ENCODE data around the gene COBLL1. TPM values are rescaled to one million over a fixed set of nuclear protein-coding genes. Genes with fewer than 3 reads are reported as not detected.

COBLL1 gene
- total RNA-seq, 2 experiments from 2014 or later, result 0.17 to 0.50 TPM

DNA sequence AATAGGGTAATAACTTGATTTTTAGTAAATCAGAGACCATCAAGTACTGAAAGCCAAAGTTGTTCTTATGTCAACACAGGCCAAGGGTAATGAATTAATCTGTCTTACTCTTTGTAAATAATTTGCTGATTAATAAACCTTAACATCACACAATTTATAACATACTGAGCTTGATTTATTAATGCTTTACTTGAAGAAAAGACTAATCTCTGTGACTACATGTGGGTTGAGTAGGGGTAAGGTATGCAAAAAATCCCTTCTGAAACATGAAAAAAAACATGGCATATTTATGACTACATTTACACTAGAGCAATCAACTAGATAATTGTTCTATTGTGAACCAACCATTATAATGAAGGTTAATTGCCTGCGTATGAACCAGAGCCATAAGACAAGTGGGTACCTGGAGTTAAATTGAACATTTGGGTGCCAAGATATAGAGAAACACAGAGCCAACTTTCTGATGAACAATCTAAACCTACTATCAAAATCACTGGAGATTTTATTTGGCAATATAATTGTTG, 152.7 kb downstream of the COBLL1 start:
- no peaks in the 10 kb centered on the region for H3K27me3 Mint-ChIP-seq
- DNase-seq (no peak), ATAC-seq (ENCODE audit: low read depth) (no peak)
- H3K4me1 Mint-ChIP-seq, result no peaks in the 10 kb centered on the region
- no peaks in the 10 kb centered on the region for H3K36me3 Mint-ChIP-seq
- H3K9me3 Mint-ChIP-seq, result no peaks in the 10 kb centered on the region
- POLR2A ChIA-PET, result no interaction called here
- H3K27ac Mint-ChIP-seq, result no peak overlapping the region
- no peak overlapping the region for H3K4me3 Mint-ChIP-seq

DNA sequence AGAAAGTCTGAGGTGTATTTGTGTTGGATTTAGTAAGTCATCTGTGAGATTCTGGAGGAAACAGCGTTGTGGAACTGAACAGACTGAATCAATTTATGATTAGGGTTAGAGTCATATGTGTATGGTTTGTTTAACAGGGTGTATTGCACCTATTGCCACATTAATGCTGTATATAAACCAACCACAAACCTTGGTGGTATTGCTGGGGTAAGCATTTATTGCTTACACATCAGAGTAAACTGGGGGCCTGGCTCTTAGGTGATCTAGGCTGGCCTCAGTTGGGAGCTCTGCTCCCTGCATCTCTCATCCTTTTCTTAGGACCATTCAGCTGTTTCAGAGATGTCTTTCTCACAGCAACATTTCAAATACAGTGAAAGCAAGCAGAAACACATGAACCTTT, 160.6 kb downstream of the COBLL1 start:
- H3K4me3 Mint-ChIP-seq, result no peak overlapping the region
- H3K27me3 Mint-ChIP-seq, result no peaks in the 10 kb centered on the region
- H3K36me3 Mint-ChIP-seq, result no peaks in the 10 kb centered on the region
- ATAC-seq (ENCODE audit: low read depth) (no peak), DNase-seq (no peak)
- H3K27ac Mint-ChIP-seq, result no peak overlapping the region
- H3K9me3 Mint-ChIP-seq, result peaks cover 2% of the 10 kb centered on the region
- POLR2A ChIA-PET, result no interaction called here
- no peaks in the 10 kb centered on the region for H3K4me1 Mint-ChIP-seq

DNA sequence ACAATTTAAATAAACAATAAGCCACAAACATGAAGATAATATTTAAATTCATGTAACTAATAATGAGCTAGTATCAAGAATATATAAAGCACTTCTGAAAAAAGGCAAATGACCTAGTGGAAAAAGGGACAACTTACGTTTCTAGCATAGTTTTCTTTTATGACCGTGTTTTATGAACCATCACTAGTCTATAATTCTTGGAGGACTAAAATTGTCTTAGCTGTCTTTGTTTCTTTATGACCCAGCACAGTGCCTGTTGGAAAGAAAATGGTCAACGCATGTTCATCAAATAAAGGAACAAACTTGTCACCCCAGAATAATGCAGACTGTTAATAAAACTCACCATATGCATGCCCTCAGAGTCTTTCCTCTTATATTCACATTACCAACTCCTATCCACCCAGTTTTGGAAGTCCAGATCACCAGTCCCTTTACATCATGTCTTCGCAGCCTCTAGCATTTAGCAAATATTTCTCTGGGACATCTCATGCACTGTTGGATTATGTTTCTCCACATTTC, 162.9 kb downstream of the COBLL1 start:
- H3K4me1 Mint-ChIP-seq, result no peaks in the 10 kb centered on the region
- no peak for DNase-seq
- no peak overlapping the region for H3K27ac Mint-ChIP-seq
- no peaks in the 10 kb centered on the region for H3K27me3 Mint-ChIP-seq
- H3K4me3 Mint-ChIP-seq, result no peak overlapping the region
- no peaks in the 10 kb centered on the region for H3K36me3 Mint-ChIP-seq
- H3K9me3 Mint-ChIP-seq, result peaks cover 2% of the 10 kb centered on the region
- POLR2A ChIA-PET, result no interaction called here
- ATAC-seq (ENCODE audit: low read depth), result no peak

DNA sequence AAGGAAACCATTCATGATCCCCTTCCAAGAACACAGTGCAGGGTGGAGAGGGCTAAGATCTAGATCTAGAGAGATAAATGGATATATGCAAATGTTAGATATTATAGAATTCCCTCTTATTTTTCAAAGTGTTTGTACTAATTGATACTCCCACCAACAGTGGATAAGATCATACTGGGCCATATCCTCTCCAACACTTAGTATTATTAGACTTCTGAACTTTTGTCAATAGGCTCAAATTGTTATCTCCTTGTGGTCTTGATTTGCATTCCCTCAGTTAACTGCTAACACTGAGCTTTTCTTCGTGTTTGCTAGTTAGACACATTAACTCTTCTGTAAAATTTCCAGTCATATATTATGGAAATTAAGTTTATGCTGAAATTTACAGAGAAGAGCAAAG, 163.9 kb downstream of the COBLL1 start:
- Mint-ChIP-seq H3K4me3 (no peak overlapping the region), H3K36me3 (no peaks in the 10 kb centered on the region), H3K27me3 (no peaks in the 10 kb centered on the region), H3K27ac (no peak overlapping the region), H3K4me1 (no peaks in the 10 kb centered on the region), H3K9me3 (peaks cover 2% of the 10 kb centered on the region)
- POLR2A ChIA-PET, result no interaction called here
- no peak for DNase-seq
- ATAC-seq (ENCODE audit: low read depth), result no peak

DNA sequence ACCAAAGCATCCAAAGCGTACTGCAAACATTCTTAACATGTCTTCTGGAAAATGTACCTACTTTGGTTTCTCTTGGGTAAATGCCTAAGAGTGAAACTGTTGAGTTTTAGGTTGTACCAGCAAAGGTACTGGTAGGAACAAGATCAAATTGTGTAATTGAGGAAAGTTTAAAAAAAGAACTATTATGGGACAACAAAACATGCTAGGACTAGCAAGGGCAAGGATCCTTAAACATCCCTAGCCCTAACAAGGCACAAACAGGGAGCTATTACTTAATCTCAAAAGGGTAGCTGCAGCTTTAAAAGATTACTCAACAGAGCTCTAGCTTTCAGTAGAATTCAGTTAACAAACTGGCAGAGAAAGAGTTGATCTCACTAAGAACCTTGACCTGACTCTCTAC, 164.4 kb downstream of the COBLL1 start:
- no peaks in the 10 kb centered on the region for H3K4me1 Mint-ChIP-seq
- ATAC-seq (ENCODE audit: low read depth) (no peak), DNase-seq (no peak)
- peaks cover 2% of the 10 kb centered on the region for H3K9me3 Mint-ChIP-seq
- no peaks in the 10 kb centered on the region for H3K36me3 Mint-ChIP-seq
- H3K27ac Mint-ChIP-seq, result no peak overlapping the region
- POLR2A ChIA-PET, result no interaction called here
- no peaks in the 10 kb centered on the region for H3K27me3 Mint-ChIP-seq
- no peak overlapping the region for H3K4me3 Mint-ChIP-seq

DNA sequence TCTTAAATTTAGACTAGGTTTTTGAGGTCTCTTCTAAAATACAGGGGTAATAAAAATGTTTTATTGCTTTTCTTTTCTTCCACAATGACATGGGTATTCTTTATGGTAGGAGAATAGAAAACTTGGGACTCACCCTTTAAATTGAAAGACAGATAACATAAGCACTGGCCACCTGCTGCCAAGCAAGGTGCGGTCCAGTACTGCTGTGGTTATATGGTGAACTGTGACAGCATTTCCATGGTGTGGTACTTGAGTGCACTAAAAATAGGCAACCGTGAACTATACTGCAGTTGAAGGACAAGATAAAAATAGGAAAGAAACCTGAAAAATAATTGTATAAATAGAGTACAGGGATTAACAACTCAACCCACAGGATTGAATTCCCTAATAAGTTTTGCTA, 165.9 kb downstream of the COBLL1 start:
- no peaks in the 10 kb centered on the region for H3K27me3 Mint-ChIP-seq
- no peak overlapping the region for H3K4me3 Mint-ChIP-seq
- no peak for ATAC-seq (ENCODE audit: low read depth)
- H3K9me3 Mint-ChIP-seq, result peaks cover 2% of the 10 kb centered on the region
- H3K4me1 Mint-ChIP-seq, result no peaks in the 10 kb centered on the region
- POLR2A ChIA-PET, result no interaction called here
- no peaks in the 10 kb centered on the region for H3K36me3 Mint-ChIP-seq
- no peak overlapping the region for H3K27ac Mint-ChIP-seq
- DNase-seq, result no peak

DNA sequence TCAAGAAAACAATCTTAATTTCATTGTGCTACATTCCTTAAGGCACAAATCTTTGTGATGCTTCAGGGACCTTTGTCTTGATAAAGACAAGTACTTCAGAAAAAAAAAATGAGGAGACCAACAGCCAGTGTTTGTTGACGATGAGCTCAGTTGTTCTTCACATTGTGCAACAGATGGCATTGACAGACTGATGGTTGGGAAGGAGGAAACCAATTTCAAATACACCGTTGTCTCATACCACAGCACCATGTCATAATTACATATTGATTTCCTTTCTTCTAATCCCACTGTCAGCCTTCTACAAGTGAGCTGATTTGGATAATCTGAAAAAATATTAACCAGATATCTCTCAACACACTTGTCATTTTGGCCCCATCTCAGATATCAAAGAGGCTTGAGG, 166.6 kb downstream of the COBLL1 start:
- DNase-seq (no peak), ATAC-seq (ENCODE audit: low read depth) (no peak)
- no peaks in the 10 kb centered on the region for H3K36me3 Mint-ChIP-seq
- no peak overlapping the region for H3K4me3 Mint-ChIP-seq
- no peaks in the 10 kb centered on the region for H3K4me1 Mint-ChIP-seq
- POLR2A ChIA-PET, result no interaction called here
- H3K27me3 Mint-ChIP-seq, result no peaks in the 10 kb centered on the region
- H3K27ac Mint-ChIP-seq, result no peak overlapping the region
- H3K9me3 Mint-ChIP-seq, result peaks cover 2% of the 10 kb centered on the region

DNA sequence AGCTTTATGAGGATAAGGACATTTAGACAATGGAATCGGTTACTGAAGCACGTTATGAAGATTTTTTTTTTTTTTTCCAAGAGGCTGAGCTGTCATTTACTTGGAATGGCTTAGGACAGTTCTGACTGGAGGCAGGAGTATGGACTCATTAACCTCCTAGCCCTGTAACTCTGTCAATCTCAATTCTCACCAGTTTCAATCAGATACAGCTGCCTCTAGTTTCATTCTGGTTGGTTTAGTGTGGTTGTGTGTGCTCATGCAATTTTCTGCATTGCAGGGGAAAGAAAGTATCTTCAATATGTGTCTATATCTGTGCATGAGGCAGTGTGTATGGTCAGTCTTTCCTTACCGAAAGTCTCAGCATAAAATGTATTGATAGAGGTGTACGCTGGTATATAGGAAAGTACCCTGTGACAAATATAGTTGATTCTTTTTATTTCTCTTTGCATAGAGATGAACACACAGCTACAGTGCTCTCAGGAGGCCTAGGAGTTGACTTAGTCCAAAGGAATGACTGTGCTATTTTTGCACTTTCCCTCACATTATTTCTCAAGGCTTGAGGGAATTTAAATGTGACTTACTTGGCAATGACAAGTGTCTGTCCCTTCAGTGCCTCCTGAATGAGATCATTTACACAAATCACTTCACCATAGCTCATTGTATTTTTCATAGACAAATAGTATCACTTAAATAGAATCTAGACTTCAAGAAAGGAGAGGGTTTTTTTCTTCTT, 169.8 kb downstream of the COBLL1 start:
- no peaks in the 10 kb centered on the region for H3K27me3 Mint-ChIP-seq
- POLR2A ChIA-PET, result no interaction called here
- no peak overlapping the region for H3K4me3 Mint-ChIP-seq

DNA sequence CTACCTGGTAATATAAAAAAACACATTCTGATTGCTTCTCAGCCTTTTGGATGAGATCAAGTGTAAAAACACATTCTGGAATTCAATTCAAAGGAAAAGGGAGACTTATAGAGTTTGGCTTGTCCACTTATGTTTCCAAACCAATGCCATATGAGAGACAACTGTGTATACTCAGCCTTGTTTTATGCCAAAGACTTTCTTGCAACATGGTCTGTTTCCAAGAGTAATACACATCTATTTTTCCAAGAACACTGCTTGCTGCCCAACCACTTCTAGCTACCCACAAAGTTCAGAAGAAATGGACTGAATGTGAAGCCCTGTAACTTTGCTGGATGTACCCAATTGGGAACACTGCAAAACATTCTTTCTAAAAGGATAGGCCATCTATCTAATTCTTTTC, 172.3 kb downstream of the COBLL1 start:
- ATAC-seq (ENCODE audit: low read depth), result no peak
- POLR2A ChIA-PET, result no interaction called here

More for the DNA sequence above, 169.8 kb downstream of the COBLL1 start:
- ATAC-seq (ENCODE audit: low read depth) (no peak), DNase-seq (no peak)
- H3K4me1 Mint-ChIP-seq, result no peaks in the 10 kb centered on the region
- H3K36me3 Mint-ChIP-seq, result no peaks in the 10 kb centered on the region
- no peak overlapping the region for H3K27ac Mint-ChIP-seq
- H3K9me3 Mint-ChIP-seq, result no peaks in the 10 kb centered on the region

DNA sequence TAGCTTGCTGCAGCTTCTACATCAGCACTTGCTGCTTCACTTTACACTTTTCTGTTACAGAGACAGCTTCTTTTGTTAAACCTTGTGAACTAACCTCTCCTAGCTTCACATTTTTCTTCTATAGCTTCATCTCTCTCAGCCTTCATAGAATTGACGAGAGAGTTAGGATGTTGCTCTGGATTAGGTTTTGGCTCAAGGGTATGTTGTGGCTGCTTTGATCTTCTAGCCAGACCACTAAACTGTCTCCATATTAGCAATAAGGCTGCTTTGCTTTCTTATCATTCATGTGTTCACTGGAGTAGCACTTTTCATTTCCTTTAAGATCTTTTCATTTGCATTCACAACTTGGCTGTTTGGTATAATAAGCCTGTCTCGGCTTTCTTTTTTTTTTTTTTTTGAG, 174.1 kb downstream of the COBLL1 start:
- Mint-ChIP-seq H3K9me3 (no peaks in the 10 kb centered on the region), H3K4me1 (no peaks in the 10 kb centered on the region), H3K27me3 (no peaks in the 10 kb centered on the region), H3K4me3 (no peak overlapping the region), H3K27ac (no peak overlapping the region), H3K36me3 (no peaks in the 10 kb centered on the region)
- ATAC-seq (ENCODE audit: low read depth) (no peak), DNase-seq (no peak)
- POLR2A ChIA-PET, result no interaction called here

More for the DNA sequence above, 172.3 kb downstream of the COBLL1 start:
- Mint-ChIP-seq H3K36me3 (no peaks in the 10 kb centered on the region), H3K9me3 (no peaks in the 10 kb centered on the region), H3K27me3 (no peaks in the 10 kb centered on the region), H3K4me1 (no peaks in the 10 kb centered on the region), H3K27ac (no peak overlapping the region), H3K4me3 (no peak overlapping the region)
- no peak for DNase-seq

DNA sequence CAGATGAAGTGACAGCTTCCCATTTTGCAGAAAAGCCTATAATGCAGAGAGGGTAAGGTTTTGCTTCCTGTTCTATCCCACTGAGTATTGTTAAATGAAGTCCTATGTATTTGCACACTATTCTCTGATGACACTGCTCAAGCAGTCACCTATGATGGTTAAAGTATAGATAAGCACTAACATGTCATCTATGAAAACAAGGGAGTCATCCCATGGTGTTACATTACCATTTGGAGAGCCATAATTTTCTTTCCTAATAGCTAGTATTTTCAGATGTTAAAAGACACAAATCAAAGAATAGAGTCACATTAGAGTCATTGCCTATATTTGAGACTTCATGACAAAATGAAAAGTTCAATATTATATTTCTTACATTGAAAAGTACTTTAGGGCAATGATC, 177.6 kb downstream of the COBLL1 start:
- Mint-ChIP-seq H3K4me3 (no peak overlapping the region), H3K4me1 (no peaks in the 10 kb centered on the region), H3K27me3 (no peaks in the 10 kb centered on the region), H3K27ac (no peak overlapping the region), H3K36me3 (no peaks in the 10 kb centered on the region), H3K9me3 (no peaks in the 10 kb centered on the region)
- ATAC-seq (ENCODE audit: low read depth), result no peak
- POLR2A ChIA-PET, result interaction anchor here (0.6 kb wide), 1 partner anchor 50 kb away, joined by 8 read pairs; no protein-coding TSS in a partner anchor
- DNase-seq, result no peak

DNA sequence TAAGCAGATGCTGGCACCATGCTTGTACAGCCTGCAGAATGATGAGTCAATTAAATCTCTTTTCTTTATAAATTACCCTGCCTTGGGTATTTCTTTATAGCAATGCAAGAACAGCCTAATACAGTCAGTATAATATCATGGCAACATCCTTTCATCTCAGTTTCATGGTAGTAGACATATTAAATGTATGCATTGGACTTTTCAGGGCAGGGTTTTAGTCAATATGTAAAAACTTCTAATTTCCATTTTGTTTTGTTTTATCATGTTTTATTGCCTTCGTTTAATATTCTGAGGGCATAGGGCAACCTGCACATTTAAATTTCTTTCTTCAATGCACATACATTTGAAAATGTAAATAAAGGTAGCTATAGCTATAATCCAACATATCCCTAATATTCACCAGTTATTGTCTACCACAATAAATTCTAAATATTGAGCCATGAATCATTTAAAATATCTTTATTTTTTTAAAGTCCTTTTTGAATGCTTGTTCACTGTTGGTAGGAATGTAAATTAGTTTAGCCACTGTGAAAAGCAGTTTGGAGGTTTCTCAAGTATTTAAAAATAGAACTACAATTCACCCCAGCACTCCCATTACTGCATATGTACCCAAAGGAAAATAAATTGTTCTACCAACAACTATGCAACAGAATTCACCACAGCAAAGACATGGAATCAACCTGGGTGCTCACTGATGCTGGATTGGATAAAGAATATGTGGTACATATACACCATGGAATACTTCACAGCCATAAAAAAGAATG, 178.6 kb downstream of the COBLL1 start:
- POLR2A ChIA-PET, result no interaction called here
- Mint-ChIP-seq H3K9me3 (no peaks in the 10 kb centered on the region), H3K27ac (no peak overlapping the region), H3K4me1 (no peaks in the 10 kb centered on the region), H3K4me3 (no peak overlapping the region), H3K36me3 (no peaks in the 10 kb centered on the region), H3K27me3 (no peaks in the 10 kb centered on the region)
- DNase-seq (no peak), ATAC-seq (ENCODE audit: low read depth) (no peak)

DNA sequence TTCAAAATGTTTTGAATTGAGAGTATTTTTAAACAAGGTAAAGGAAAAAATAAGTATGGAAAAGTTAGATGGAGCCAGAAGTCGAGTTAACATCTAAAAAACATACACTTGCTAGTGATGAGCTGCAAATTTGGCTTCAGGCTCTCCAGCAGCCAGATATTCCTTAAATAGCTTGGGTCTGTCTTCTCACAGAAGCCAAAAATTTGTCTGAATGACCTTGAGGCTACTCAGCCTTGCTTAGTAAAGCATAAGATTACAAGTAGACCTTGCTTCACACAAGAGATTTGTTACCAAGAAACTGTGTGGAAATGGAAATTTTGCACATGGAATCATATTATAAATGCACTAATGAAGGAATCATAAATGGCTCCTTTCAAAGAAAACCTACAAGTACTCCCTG, 179.6 kb downstream of the COBLL1 start:
- no peaks in the 10 kb centered on the region for H3K9me3 Mint-ChIP-seq
- H3K4me3 Mint-ChIP-seq, result no peak overlapping the region
- no peaks in the 10 kb centered on the region for H3K27me3 Mint-ChIP-seq
- POLR2A ChIA-PET, result no interaction called here
- DNase-seq (no peak), ATAC-seq (ENCODE audit: low read depth) (no peak)
- no peaks in the 10 kb centered on the region for H3K36me3 Mint-ChIP-seq
- H3K27ac Mint-ChIP-seq, result no peak overlapping the region
- no peaks in the 10 kb centered on the region for H3K4me1 Mint-ChIP-seq

DNA sequence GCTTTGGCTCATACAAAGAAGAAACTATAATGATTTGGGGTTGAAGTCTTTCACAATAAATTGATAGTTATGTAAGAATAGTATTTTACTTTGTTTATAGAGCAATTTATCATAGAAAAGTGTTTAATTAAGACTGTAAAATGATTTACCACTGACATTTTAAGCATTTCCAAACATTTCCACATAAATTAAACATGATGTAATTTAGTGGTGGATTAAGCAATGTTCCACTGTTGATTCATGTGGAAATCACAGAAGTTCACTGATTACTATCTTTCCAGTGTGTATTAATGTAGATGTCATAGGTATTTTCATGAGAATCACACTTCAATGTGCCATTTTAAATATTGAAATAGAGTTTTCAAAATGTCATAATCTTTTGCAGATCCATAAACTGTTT, 180.3 kb downstream of the COBLL1 start:
- no peaks in the 10 kb centered on the region for H3K9me3 Mint-ChIP-seq
- no peak overlapping the region for H3K27ac Mint-ChIP-seq

More for the DNA sequence above, 180.3 kb downstream of the COBLL1 start:
- ATAC-seq (ENCODE audit: low read depth) (no peak), DNase-seq (no peak)
- no peaks in the 10 kb centered on the region for H3K4me1 Mint-ChIP-seq
- no peaks in the 10 kb centered on the region for H3K27me3 Mint-ChIP-seq
- POLR2A ChIA-PET, result no interaction called here
- no peak overlapping the region for H3K4me3 Mint-ChIP-seq
- H3K36me3 Mint-ChIP-seq, result no peaks in the 10 kb centered on the region

Data from activated naive CD8-positive, alpha-beta T cell treated with anti-CD3 and anti-CD28 coated beads, Interleukin-2, amount 10 ng/mL, durations not matched to agents 7 days and 5 days (primary cell).